ENCODE data around the gene ARGLU1.

Gene ARGLU1

DNA sequence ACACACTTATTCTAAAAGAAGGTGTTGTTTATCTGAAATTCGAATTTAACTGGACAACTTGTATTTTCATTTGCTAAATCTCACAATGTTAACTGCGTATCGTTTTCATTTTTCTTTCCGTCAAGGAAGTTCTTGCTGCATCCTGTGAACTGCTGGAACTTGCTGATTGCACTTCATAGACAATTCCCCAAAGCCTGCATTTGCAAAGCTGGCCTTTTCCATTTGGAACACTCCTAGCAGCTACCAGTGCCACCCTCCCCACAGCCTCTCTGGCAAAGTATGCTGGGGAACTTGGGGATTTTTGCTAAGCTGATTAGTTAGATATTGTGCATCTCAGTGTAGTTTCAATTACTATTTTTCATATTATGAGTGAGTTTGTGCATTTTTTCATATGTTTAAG lies 20.4 kb upstream of the ARGLU1 start:
- TF ChIP-seq, protein P1, sequence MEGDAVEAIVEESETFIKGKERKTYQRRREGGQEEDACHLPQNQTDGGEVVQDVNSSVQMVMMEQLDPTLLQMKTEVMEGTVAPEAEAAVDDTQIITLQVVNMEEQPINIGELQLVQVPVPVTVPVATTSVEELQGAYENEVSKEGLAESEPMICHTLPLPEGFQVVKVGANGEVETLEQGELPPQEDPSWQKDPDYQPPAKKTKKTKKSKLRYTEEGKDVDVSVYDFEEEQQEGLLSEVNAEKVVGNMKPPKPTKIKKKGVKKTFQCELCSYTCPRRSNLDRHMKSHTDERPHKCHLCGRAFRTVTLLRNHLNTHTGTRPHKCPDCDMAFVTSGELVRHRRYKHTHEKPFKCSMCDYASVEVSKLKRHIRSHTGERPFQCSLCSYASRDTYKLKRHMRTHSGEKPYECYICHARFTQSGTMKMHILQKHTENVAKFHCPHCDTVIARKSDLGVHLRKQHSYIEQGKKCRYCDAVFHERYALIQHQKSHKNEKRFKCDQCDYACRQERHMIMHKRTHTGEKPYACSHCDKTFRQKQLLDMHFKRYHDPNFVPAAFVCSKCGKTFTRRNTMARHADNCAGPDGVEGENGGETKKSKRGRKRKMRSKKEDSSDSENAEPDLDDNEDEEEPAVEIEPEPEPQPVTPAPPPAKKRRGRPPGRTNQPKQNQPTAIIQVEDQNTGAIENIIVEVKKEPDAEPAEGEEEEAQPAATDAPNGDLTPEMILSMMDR (IDR thresholded peaks at IDR 0.05; ENCODE audit: borderline replicate concordance, insufficient read depth, low read depth, low read length): no peak
- H3K4me3 ChIP-seq (ENCODE audit: low read depth, low read length): no peak overlapping the region

DNA sequence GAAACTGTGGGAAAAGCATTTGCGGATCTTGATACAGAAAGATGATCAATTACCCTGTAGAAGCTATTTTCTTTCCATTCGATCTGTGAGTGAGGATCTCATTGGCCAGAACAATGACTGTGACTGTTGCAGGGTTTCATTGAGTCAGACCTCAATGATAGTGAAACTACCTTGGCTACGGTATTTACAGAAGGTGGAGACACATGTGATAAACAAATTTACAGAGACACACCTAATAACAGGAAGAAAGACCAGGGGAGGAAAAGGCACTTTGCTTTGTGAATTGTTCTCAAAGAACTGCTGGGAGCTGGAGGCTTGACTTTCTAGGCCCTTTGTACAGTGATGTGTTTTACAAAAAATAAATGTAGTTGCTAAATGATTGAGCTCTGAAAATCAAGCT lies 19.9 kb upstream of the ARGLU1 start:
- no peak overlapping the region for H3K4me3 ChIP-seq (ENCODE audit: low read depth, low read length)
- TF ChIP-seq, protein P1 (IDR thresholded peaks at IDR 0.05; ENCODE audit: borderline replicate concordance, insufficient read depth, low read depth, low read length): no peak

DNA sequence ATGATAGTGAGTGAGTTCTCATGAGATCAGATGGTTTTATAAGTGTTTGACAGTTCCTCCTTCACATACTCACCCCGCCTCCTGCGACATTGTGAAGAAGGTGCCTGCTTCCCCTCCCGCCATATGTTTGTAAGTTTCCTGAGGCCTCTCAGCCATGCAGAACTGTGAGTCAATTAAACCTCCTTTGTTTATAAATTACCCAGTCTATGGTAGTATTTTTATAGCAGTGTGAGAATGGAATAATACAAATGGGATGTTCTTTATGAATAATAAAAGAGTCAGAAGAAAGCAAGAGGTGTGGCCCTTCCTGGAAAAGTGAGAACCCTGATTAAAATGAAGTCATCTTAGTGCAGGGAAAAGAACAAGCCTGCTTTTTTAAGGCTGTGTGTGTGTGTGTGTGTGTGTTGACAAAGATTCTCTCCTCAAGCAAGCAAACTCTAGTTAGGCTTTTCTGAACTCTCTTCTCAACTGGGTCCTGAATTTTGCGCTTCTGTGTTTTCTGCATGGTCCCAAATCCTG lies 18.8 kb upstream of the ARGLU1 start:
- H3K4me3 ChIP-seq (ENCODE audit: low read depth, low read length): no peak overlapping the region
- TF ChIP-seq, protein P1 (IDR thresholded peaks at IDR 0.05; ENCODE audit: borderline replicate concordance, insufficient read depth, low read depth, low read length): no peak

DNA sequence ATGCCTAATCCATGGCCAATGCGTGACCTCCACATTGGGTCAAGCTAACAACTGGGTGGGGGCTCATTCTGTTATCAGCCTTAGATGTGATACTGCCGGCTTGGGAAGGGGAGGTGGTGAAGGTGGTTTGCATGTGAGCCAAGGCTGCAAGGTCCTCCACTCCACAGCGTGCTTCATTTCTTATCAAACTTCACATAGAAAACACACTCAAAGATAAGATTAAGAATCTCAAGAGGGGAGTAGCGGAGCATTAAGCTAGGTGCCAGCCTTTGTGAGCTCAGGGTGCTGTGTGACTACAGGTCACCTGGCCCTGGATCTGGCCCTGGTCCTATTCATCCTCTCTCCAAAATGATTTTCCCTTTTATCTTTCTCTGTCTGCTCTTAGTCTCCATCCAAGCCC lies 13.3 kb upstream of the ARGLU1 start:
- TF ChIP-seq, protein P1 (IDR thresholded peaks at IDR 0.05; ENCODE audit: borderline replicate concordance, insufficient read depth, low read depth, low read length): no peak
- H3K4me3 ChIP-seq (ENCODE audit: low read depth, low read length): no peak overlapping the region

DNA sequence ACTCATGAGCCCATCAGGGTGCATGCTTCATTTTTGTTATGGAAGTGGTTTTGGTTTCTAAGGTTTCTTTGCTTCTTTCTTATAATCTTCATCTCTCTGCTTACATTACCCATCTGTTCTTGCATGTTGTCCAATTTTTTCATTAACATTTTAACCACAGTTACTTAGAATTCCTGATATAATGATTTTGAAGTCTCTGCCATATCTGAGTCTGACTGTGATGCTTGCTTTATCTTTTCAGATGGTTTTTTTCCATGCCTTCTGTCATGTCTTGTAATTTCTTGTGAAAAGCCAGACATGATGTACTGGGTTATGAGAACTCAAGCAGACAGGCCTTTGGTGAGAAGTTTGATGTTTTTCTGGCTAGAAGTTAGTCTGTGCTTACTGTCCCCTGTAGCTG lies 8.0 kb upstream of the ARGLU1 start:
- TF ChIP-seq, protein P1 (IDR thresholded peaks at IDR 0.05; ENCODE audit: borderline replicate concordance, insufficient read depth, low read depth, low read length): no peak
- no peak overlapping the region for H3K4me3 ChIP-seq (ENCODE audit: low read depth, low read length)

DNA sequence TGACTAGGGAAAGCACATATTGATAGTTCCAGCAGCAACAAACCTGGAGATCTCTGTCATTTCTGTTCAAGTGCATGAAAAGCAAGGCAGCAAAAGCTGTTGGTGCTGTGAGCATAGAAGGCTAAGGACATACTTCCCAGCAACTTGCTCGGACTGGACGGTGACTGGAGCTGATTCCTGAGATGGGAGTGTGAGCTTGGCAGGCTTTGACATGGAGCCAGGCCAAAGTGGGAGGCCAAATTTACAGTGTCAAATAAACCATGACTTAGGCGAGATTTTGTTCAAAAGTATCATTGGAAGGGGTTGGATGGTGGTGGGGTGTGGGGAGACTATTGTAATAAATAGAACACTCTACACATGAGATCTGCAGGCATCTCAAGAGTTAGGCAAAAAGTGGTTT lies 5.9 kb upstream of the ARGLU1 start:
- no peak overlapping the region for H3K4me3 ChIP-seq (ENCODE audit: low read depth, low read length)
- TF ChIP-seq, protein P1 (IDR thresholded peaks at IDR 0.05; ENCODE audit: borderline replicate concordance, insufficient read depth, low read depth, low read length): no peak

DNA sequence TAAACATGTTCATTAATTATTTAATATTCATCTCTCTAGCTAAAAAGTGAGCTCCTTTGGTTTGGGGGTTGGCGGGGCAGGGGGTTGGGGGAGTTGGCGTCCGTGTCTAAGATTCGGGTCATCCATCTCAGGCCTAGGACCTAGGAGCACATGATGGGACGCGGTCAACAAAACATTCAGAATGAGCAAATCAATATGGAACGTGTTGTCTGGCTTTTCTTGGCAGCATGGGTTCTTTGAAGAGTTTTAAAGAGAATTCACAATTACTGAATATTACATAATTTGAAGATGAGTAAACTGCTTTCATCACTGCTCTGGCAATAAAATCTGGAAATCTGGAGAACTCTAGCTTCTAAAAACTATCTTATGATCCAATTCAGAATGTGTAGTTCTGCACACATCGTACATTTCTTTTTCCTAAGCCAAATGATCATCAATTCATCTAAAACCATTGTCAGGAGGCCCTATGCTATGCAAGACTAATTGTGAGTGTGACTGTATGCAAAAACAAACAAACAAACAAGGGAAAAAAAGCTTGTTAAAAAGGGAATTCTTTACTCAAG lies 5.4 kb upstream of the ARGLU1 start:
- TF ChIP-seq, protein P1 (IDR thresholded peaks at IDR 0.05; ENCODE audit: borderline replicate concordance, insufficient read depth, low read depth, low read length): no peak
- H3K4me3 ChIP-seq (ENCODE audit: low read depth, low read length): no peak overlapping the region
